ENCODE measurements around the gene TRIM32.
A peak's percentile ranks its signal among the peaks of the same experiment; 100 is the strongest.

Gene TRIM32

GRCh38 chr9:116705531-116705930 lies 18.4 kb downstream of the TRIM32 start:
- no peak for DNase-seq (ENCODE audit: low spot score)

DNA sequence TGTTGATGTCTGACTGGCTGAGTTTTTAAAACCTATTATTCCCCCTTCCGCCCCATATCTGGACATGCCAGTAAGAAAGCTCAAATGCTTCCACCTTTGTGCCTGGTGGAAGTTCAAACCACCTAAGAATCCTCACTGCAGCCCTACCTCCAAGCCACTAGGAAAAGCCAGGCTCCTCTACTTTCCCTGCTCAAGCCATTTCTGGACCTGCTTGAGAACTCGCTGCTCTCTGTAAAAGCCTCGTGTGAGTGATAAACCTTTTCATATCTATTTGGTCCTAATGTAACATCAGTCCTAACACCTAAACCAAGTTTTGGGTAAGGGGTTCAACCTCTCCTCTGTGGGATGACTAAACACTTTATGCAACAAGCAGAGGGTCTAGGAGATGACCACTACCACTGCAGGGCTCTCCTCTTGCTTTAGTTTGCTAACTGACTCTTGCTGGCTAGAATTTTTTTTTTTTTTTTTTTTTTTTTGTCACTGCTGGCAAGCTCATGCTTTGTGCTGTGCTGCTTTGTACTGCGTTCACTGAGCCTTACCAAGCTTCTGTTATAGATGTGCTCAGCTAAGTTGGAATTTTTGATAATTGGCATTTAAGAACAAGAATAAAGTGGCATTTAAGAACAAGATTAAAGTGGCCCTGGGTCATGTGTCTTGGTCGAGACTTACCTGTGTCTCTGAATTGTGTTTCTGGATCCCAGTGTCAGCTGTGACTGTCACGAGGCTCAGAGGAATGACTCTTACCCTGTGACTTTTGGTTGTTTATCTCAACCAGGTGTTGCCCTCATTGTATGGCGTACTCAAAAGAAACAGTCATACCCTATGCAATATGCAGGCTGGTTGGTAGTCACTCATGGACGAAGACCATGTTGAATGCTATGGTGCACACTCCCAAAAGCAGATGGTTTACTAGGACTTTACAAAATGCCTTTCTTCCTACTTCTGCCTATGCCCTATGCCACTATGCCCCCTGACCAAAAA lies 19.5 kb downstream of the TRIM32 start:
- DNase-seq (ENCODE audit: low spot score) = no peak

- no peak for DNase-seq (ENCODE audit: low spot score)
Measured at GRCh38 chr9:116712781-116713180, 25.7 kb downstream of the TRIM32 start.

DNA sequence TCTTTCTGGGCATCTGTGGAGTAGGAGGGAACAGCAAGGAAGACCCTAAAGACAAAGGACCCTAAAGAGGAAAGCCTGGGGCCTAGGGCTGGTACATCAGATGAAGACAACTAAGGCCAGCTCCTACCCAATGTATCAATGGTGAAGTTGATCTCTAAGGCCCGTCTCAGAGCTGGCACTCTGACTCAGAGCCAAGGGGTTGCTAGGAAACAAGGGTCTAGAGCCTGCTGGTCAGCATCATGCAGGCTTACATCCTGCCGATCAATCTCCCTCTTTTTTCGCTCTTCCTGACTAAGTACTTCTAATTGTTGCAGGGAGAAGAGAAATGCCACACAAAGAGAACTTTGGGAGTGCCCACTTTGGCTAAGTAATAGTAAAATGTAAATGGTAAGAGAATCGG lies 26.2 kb downstream of the TRIM32 start:
- DNase-seq (ENCODE audit: low spot score) = no peak

GRCh38 chr9:116715751-116716150 lies 28.6 kb downstream of the TRIM32 start:
- no peak for DNase-seq (ENCODE audit: low spot score)

- no peak for DNase-seq (ENCODE audit: low spot score)
Measured at GRCh38 chr9:116716438-116716837, 29.3 kb downstream of the TRIM32 start.

GRCh38 chr9:116717150-116717549 lies 30.0 kb downstream of the TRIM32 start:
- no peak for DNase-seq (ENCODE audit: low spot score)

GRCh38 chr9:116718111-116718510 lies 31.0 kb downstream of the TRIM32 start:
- no peak for DNase-seq (ENCODE audit: low spot score)

DNA sequence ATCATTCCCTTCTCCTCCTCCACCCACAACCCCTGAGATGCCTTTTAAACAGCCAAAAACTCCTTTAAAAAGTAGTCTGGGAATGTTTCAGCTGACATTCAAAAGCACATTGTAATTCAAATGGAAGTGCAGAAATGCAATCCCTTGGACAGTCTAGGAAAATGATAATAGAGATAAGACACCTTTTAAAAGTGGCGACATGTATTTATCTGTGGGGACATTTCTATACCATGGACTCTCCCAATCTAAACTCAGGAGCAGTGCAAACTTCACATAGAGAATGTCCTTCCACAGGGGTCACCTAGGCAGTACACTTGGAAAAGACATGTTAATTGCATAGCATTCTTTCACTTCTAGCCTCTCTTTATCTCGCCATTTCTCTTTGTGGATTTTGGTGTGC lies 33.0 kb downstream of the TRIM32 start:
- no peak for DNase-seq (ENCODE audit: low spot score)

DNA sequence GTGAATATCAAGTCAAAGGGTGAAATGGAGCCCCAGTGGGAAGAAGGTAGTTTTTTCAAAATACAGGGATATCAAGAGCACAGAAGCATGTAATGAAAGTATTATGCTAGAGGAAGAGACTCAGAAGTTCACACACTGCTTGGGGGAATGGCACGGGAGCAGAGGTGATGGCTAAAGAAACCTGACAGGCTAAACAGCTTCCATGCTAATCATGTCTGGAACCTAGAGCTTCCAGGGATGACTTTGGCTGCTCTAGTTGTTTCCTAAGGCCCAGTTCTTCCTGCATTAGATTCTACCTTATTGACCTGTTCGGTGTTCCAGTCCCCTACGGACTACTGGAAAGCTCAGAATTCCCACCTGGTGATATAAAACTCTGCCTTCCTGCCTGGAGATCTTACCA lies 34.3 kb downstream of the TRIM32 start:
- DNase-seq (ENCODE audit: low spot score) = no peak

DNA sequence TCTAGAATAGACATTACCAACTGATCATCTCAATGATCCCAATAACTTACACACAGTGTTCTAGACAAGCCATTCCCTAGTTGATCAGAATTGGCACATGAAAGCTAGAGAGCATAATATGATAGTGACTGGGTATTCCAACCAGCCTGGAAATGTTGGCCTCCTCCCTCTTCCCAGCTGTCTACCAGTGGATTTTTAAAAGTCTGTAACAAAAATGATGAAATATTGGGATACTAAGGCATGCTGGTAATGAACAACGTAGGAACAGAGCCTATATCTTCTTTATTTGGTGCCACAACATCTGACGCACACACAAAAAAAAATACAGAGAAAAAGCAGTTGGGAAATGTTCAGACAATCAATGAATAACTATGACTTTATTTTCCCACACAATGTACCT lies 34.8 kb downstream of the TRIM32 start:
- no peak for DNase-seq (ENCODE audit: low spot score)

DNA sequence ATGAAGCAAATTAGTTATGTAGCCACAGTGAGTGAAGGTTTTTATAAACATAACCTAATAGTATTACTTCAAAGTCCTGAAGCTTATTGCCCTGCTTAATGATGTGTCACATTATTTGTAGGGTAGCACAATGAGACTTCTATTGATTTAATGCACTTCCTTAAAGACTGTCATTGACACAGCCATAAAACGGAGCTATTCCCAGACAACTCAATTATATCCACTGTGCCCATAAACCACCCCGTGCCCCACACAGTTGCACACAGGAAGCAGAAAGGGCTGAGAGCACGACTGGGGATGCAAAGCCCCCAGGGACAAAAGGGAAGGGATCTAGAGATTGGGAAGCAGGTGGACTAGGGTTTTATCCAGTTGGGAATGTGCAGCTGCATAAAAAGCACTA lies 37.0 kb downstream of the TRIM32 start:
- no peak for DNase-seq (ENCODE audit: low spot score)

- no peak for DNase-seq (ENCODE audit: low spot score)
Measured at GRCh38 chr9:116726602-116727001, 39.5 kb downstream of the TRIM32 start.

- no peak for DNase-seq (ENCODE audit: low spot score)
Measured at GRCh38 chr9:116733010-116733641, 46.0 kb downstream of the TRIM32 start.

GRCh38 chr9:116736399-116737151 lies 49.5 kb downstream of the TRIM32 start:
- DNase-seq (ENCODE audit: low spot score) = no peak

DNA sequence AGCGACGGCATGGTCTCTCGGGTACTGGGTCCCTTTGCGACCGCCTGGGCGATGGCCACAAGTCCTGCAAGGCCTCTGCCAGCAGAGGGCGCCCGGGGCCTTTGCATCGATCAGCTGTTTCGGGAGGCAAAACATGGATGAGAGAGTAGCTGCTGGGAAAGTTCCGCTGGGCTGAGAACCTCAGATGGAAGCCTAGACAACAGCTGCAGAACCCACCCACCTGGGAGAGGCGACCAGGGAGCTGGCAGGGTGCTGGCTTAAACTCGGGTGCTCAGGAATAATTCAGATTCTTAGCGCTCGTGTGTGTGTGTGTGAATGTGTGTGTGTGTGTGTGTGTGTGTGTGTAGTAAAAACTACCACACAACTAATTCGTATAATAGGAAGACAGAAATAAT lies 50.0 kb downstream of the TRIM32 start:
- peak; percentile 28 for DNase-seq (ENCODE audit: low spot score)

DNA sequence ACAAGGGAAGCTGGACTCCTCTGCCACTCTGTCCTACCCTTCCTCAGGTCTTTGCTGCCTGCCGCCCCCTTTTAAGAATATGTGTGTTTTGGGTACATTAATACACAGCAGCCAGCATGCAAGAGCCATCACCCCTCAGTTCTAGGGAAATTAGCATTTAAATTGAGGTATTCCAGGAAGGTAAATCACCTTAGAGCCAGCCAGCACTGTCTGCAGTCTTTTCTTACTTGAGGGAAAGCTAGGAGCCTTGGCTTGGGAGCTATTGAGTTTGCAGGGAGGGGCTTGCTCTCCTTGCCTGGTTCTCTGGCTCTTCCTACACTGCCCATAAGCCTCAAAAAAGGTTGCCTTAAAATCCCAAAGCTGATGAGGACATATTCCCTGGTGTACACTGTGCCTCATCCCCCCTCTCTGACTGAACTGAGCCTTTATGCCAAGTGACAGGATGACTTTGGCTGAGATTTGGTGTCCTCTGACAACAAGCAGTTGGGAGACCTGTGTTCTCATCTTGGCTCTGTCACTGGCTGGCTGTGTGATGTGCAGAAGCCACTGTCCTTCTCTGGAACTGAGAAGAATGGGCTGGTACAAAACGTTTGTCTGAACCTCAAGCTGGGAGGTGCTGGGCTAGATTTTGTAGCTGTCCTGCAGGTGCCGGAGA lies 54.1 kb downstream of the TRIM32 start:
- no peak for DNase-seq (ENCODE audit: low spot score)

DNA sequence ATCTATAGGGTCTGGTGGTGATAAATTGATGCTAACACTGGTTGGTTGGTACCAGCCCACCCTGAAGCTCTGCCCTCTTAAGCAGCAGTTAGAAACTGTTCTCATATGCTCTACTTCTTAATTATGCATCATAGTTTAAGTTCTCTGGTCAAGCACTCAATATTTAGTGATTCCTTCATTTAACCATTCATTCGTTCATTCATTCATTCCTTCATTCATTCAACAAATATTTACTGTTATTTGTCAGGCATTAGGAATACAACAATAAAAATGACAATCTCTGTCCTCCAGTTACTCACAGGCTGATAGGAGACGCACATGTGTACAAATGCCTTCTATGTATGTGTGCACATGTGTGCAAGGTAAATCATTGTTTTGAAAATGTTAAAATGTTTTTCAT lies 54.6 kb downstream of the TRIM32 start:
- DNase-seq (ENCODE audit: low spot score) = no peak

- no peak for DNase-seq (ENCODE audit: low spot score)
Measured at GRCh38 chr9:116749176-116749575, 62.1 kb downstream of the TRIM32 start.

GRCh38 chr9:116749772-116750171 lies 62.7 kb downstream of the TRIM32 start:
- no peak for DNase-seq (ENCODE audit: low spot score)

DNA sequence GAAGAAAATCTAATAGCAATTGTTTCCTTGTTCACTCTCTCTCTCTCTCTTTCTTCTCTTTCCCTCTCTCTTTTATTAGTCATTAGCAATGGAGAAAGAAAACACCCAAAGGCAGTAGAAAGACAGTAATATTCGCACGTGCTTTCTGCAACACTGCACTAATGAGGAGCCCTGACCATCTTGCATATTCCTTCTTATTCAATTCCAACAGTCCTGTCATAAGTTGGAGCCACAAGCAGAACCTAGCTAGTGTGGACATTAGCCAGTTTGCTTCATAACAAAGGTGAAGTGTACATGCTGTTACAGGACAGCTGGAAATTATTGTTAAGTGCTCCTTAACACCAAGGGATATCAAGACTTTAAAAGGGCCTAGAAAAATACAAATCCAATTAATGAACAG lies 63.4 kb downstream of the TRIM32 start:
- no peak for DNase-seq (ENCODE audit: low spot score)
